ENCODE data around the gene GBF1. TPM values are rescaled to one million over a fixed set of nuclear protein-coding genes. Genes with fewer than 3 reads are reported as not detected.

GBF1 gene
- total RNA-seq, 2 donors from 2014 or later = 63.2 to 65.3 TPM

DNA sequence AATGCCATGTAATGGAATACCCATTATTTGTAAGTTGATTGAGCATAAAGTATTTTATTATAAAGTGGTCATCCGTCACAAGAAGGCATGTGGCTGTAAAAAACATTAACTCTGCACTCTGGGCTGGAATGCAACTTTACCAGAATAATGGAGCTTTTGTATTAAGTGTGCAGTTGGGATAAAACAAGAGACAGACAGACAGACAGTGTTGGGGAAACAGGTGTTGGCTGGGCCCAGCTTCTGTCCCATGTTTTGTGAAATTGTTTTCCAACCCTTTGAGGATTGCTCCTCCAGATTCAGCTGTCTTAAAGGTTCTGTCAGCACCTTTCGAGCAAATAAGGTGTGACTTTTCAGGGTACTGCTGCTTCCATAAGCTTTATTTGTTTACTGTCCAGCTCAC is 82.3 kb downstream of the GBF1 start:
- DNase-seq (ENCODE audit: low spot score) = no peak
- no peaks in the 10 kb centered on the region for H3K9me3 Mint-ChIP-seq
- no peak overlapping the region for H3K27ac Mint-ChIP-seq
- no peak for ATAC-seq
- H3K4me1 Mint-ChIP-seq (ENCODE audit: low read depth in 2 of 2) = peaks cover 17 to 24% of the 10 kb centered on the region in 2 donors
- no peak overlapping the region for H3K4me3 Mint-ChIP-seq
- no peaks in the 10 kb centered on the region for H3K36me3 Mint-ChIP-seq
- H3K27me3 Mint-ChIP-seq = no peaks in the 10 kb centered on the region

DNA sequence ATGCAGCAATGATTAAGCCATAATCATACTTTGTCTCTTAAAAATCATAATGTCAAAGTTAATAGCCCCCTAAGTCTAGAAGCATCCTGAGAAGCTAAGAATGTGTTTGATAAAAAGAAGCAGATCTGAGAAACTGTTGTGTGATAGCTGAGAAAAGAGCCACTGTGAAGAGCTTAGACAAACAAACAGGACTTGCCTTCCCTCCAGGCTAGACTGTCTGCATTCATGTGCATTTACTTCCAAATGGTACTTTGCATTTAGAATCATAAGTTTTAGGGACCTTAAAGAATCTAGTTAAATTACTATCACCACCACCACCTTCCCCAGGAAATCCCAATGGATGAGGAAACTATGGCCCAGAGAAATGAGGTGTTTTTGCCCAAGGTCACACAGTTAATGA is 87.4 kb downstream of the GBF1 start:
- H3K27me3 Mint-ChIP-seq = no peaks in the 10 kb centered on the region
- H3K4me1 Mint-ChIP-seq (ENCODE audit: low read depth in 2 of 2) = peaks cover 0 to 9% of the 10 kb centered on the region in 2 donors
- ATAC-seq (no peak), DNase-seq (ENCODE audit: low spot score) (no peak)
- H3K9me3 Mint-ChIP-seq = no peaks in the 10 kb centered on the region
- H3K4me3 Mint-ChIP-seq = no peak overlapping the region
- no peak overlapping the region for H3K27ac Mint-ChIP-seq
- no peaks in the 10 kb centered on the region for H3K36me3 Mint-ChIP-seq

- peaks cover 0 to 10% of the 10 kb centered on the region in 2 donors for H3K4me1 Mint-ChIP-seq (ENCODE audit: low read depth in 2 of 2)
- no peak for ATAC-seq
- no peaks in the 10 kb centered on the region for H3K27me3 Mint-ChIP-seq
These were observed 88.8 kb downstream of the GBF1 start for GRCh38 chr10:102334101-102334500.

GRCh38 chr10:102335184-102335583 is 89.9 kb downstream of the GBF1 start:
- Mint-ChIP-seq H3K4me3 (no peak overlapping the region), H3K36me3 (no peaks in the 10 kb centered on the region), H3K4me1 (ENCODE audit: low read depth in 2 of 2) (peaks cover 0 to 9% of the 10 kb centered on the region in 2 donors), H3K9me3 (no peaks in the 10 kb centered on the region), H3K27ac (no peak overlapping the region), H3K27me3 (no peaks in the 10 kb centered on the region)
- no peak for DNase-seq (ENCODE audit: low spot score)
- ATAC-seq = no peak

More at GRCh38 chr10:102334101-102334500, 88.8 kb downstream of the GBF1 start:
- Mint-ChIP-seq H3K9me3 (no peaks in the 10 kb centered on the region), H3K27ac (no peak overlapping the region), H3K4me3 (no peak overlapping the region), H3K36me3 (no peaks in the 10 kb centered on the region)
- no peak for DNase-seq (ENCODE audit: low spot score)

DNA sequence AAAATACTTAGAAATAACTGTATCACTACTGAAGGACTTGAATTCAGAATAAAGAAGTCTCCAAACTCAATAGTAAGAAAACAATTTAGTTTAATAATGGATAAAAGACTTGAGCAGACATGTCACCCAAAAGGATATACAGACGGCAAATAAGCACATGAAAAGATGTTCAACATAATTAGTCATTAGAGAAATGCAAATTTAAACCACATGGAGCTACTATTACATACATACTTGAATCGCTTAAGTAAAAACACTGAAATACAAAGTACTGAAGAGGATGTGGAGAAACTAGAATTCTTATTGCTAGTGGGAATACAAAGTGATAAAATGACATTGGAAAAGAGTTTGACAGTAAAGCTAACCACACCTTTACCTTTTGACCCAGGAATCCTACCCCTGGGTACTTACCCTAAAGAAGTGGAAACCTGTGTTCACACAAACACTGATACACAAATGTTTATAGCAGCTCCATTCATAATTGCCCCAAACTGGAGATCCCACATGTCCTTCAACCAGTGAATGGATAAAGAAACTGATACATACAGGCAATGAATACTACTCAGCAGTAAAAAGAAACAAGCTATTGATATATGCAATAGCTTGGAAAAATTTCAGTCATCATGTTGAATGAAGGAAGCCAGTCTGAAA is 95.8 kb downstream of the GBF1 start:
- H3K27me3 Mint-ChIP-seq = no peaks in the 10 kb centered on the region
- H3K27ac Mint-ChIP-seq = no peak overlapping the region

DNA sequence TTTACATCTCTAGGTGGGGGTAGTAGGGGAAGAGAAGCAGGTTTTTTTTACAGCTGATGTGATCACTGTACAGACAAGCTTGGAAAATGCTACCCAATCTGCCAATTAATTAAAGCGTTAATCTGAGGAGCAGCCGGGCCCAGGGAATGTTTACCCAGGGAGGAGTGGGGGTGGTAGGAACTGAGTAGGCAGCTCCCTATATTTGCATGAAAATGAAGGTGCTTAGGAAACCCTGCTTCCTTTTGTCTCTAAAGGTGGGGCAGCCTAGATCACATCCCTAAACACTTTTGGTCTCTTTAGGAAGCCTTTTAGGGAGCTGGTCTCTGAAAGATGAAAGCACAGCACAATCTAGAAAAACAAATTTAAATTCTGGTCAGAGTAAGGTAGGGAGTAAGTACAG is 97.1 kb downstream of the GBF1 start:
- H3K4me1 Mint-ChIP-seq (ENCODE audit: low read depth in 2 of 2) = peaks cover 4 to 7% of the 10 kb centered on the region in 2 donors
- no peak overlapping the region for H3K27ac Mint-ChIP-seq
- ATAC-seq (no peak), DNase-seq (ENCODE audit: low spot score) (no peak)
- no peaks in the 10 kb centered on the region for H3K9me3 Mint-ChIP-seq
- no peaks in the 10 kb centered on the region for H3K27me3 Mint-ChIP-seq
- no peaks in the 10 kb centered on the region for H3K36me3 Mint-ChIP-seq
- H3K4me3 Mint-ChIP-seq = no peak overlapping the region

More for the DNA sequence above, 95.8 kb downstream of the GBF1 start:
- Mint-ChIP-seq H3K36me3 (no peaks in the 10 kb centered on the region), H3K4me1 (ENCODE audit: low read depth in 2 of 2) (peaks cover 4% of the 10 kb centered on the region in 2 donors), H3K4me3 (no peak overlapping the region), H3K9me3 (no peaks in the 10 kb centered on the region)
- DNase-seq (ENCODE audit: low spot score) = no peak
- no peak for ATAC-seq

- Mint-ChIP-seq H3K9me3 (no peaks in the 10 kb centered on the region), H3K4me3 (no peak overlapping the region), H3K36me3 (no peaks in the 10 kb centered on the region), H3K4me1 (ENCODE audit: low read depth in 2 of 2) (peaks cover 4 to 7% of the 10 kb centered on the region in 2 donors), H3K27ac (no peak overlapping the region), H3K27me3 (no peaks in the 10 kb centered on the region)
- DNase-seq (ENCODE audit: low spot score) = no peak
- ATAC-seq = no peak
These were observed 97.6 kb downstream of the GBF1 start for GRCh38 chr10:102342958-102343357.

- Mint-ChIP-seq H3K4me3 (no peak overlapping the region), H3K27ac (no peak overlapping the region), H3K36me3 (no peaks in the 10 kb centered on the region), H3K9me3 (no peaks in the 10 kb centered on the region), H3K4me1 (ENCODE audit: low read depth in 2 of 2) (peaks cover 4 to 8% of the 10 kb centered on the region in 2 donors), H3K27me3 (no peaks in the 10 kb centered on the region)
- no peak for DNase-seq (ENCODE audit: low spot score)
- no peak for ATAC-seq
These were observed 98.7 kb downstream of the GBF1 start for GRCh38 chr10:102344067-102344466.

- H3K36me3 Mint-ChIP-seq = no peaks in the 10 kb centered on the region
- DNase-seq (ENCODE audit: low spot score) = no peak
- no peak overlapping the region for H3K27ac Mint-ChIP-seq
- H3K9me3 Mint-ChIP-seq = no peaks in the 10 kb centered on the region
- peaks cover 4 to 11% of the 10 kb centered on the region in 2 donors for H3K4me1 Mint-ChIP-seq (ENCODE audit: low read depth in 2 of 2)
- no peak for ATAC-seq
- no peaks in the 10 kb centered on the region for H3K27me3 Mint-ChIP-seq
- H3K4me3 Mint-ChIP-seq = no peak overlapping the region
These were observed 102.0 kb downstream of the GBF1 start for GRCh38 chr10:102347236-102347828.

GRCh38 chr10:102352066-102352715 is 106.9 kb downstream of the GBF1 start:
- no peak overlapping the region for H3K4me3 Mint-ChIP-seq
- H3K36me3 Mint-ChIP-seq = peaks cover 5% of the 10 kb centered on the region
- H3K9me3 Mint-ChIP-seq = no peaks in the 10 kb centered on the region
- no peak overlapping the region for H3K27ac Mint-ChIP-seq
- peak; percentile 57 to 62 for ATAC-seq
- no peaks in the 10 kb centered on the region for H3K27me3 Mint-ChIP-seq
- H3K4me1 Mint-ChIP-seq (ENCODE audit: low read depth in 2 of 2) = peaks cover 0 to 14% of the 10 kb centered on the region in 2 donors
- peak; percentile 66 for DNase-seq (ENCODE audit: low spot score)

- H3K4me1 Mint-ChIP-seq (ENCODE audit: low read depth in 2 of 2) = peaks cover 8 to 19% of the 10 kb centered on the region in 2 donors
- H3K9me3 Mint-ChIP-seq = no peaks in the 10 kb centered on the region
- peaks cover 15% of the 10 kb centered on the region for H3K36me3 Mint-ChIP-seq
- ATAC-seq = no peak
- no peak overlapping the region for H3K27ac Mint-ChIP-seq
- no peaks in the 10 kb centered on the region for H3K27me3 Mint-ChIP-seq
- no peak for DNase-seq (ENCODE audit: low spot score)
- no peak overlapping the region for H3K4me3 Mint-ChIP-seq
These were observed 109.1 kb downstream of the GBF1 start for GRCh38 chr10:102354451-102354850.

GRCh38 chr10:102358712-102359382 is 113.5 kb downstream of the GBF1 start:
- H3K9me3 Mint-ChIP-seq = no peaks in the 10 kb centered on the region
- peak overlapping the region; percentile 57 for H3K4me3 Mint-ChIP-seq
- H3K4me1 Mint-ChIP-seq (ENCODE audit: low read depth in 2 of 2) = peaks cover 8 to 19% of the 10 kb centered on the region in 2 donors
- H3K36me3 Mint-ChIP-seq = peaks cover 29% of the 10 kb centered on the region
- peak overlapping the region in 1 of 2 donors; percentile 58 for H3K27ac Mint-ChIP-seq
- DNase-seq (ENCODE audit: low spot score) = no peak
- no peaks in the 10 kb centered on the region for H3K27me3 Mint-ChIP-seq
- ATAC-seq = peak in 1 of 2 donors; percentile 66

GRCh38 chr10:102367441-102367840 is 122.1 kb downstream of the GBF1 start:
- Mint-ChIP-seq H3K4me1 (ENCODE audit: low read depth in 2 of 2) (peaks cover 0 to 9% of the 10 kb centered on the region in 2 donors), H3K27me3 (no peaks in the 10 kb centered on the region), H3K27ac (no peak overlapping the region), H3K4me3 (no peak overlapping the region), H3K9me3 (no peaks in the 10 kb centered on the region), H3K36me3 (peaks cover 41% of the 10 kb centered on the region)
- DNase-seq (ENCODE audit: low spot score) (no peak), ATAC-seq (no peak)

- H3K4me3 Mint-ChIP-seq = no peak overlapping the region
These were observed 122.7 kb downstream of the GBF1 start for GRCh38 chr10:102368077-102368476.

More at GRCh38 chr10:102368077-102368476, 122.7 kb downstream of the GBF1 start:
- H3K36me3 Mint-ChIP-seq = peaks cover 37% of the 10 kb centered on the region
- H3K9me3 Mint-ChIP-seq = no peaks in the 10 kb centered on the region
- H3K27me3 Mint-ChIP-seq = no peaks in the 10 kb centered on the region
- no peak for DNase-seq (ENCODE audit: low spot score)
- no peak overlapping the region for H3K27ac Mint-ChIP-seq
- ATAC-seq = no peak
- H3K4me1 Mint-ChIP-seq (ENCODE audit: low read depth in 2 of 2) = peaks cover 0 to 9% of the 10 kb centered on the region in 2 donors
